ENCODE data around the gene CDC73.

GRCh38 chr1:193179094-193179493 lies 57.3 kb downstream of the CDC73 start:
- TF ChIP-seq CTCF (IDR thresholded peaks at IDR 0.05) (no peak), POLR2A (IDR thresholded peaks at IDR 0.05) (no peak)
